ENCODE results near the gene GASK1A.

The GASK1A gene

DNA sequence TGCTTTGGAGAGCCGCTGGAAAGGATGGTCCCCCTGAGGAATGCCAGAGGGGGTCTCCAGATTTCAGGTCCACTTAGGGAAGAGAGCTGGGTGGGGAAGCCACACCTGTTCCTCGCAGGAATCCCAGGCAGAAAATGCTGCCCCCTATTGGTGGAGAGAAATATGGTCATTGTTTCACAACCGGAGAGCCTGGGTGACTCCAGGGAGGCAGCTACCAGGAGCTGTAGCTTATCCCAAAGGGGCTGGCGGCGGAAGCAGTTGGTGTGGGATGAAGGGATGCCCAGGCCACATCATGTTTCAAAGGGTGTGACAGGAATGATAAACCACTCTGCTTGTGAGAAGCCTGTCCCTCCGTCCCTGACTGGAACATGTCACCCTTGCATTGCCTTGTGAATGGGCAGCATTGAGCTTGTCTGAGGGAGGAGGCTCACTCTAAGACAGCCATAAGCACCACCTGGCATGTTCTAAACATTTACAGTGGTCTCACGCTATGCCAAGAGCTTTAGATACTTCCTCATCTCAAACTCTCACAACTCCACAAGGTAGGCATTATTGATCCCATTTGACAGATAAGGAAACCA lies 92.3 kb downstream of the GASK1A start:
- Histone ChIP-seq H3K4me1 (ENCODE audit: low read length) (no peaks in the 10 kb centered on the region), H3K27me3 (ENCODE audit: low read depth, low read length) (peaks cover 12% of the 10 kb centered on the region; the same call in 1 of the 2 replicates), H3K9ac (ENCODE audit: low read length) (no peak overlapping the region), H3K36me3 (replicated peaks; ENCODE audit: low read depth, low read length) (no peaks in the 10 kb centered on the region), H4K20me1 (ENCODE audit: insufficient read depth, low read length) (no peaks in the 10 kb centered on the region), H3K9me3 (ENCODE audit: insufficient read depth, low read length) (no peaks in the 10 kb centered on the region), H3K79me2 (ENCODE audit: low read length) (no peaks in the 10 kb centered on the region), H3K4me3 (ENCODE audit: low read length) (no peak overlapping the region), H3K27ac (ENCODE audit: low read length) (no peak overlapping the region), H3K4me2 (ENCODE audit: low read length) (no peak overlapping the region), H2AFZ (ENCODE audit: low read depth, low read length) (no peak overlapping the region)
- TF ChIP-seq EZH2phosphoT487 (IDR thresholded peaks at IDR 0.05; ENCODE audit: low read depth) (no peak), CTCF (IDR thresholded peaks at IDR 0.05; ENCODE audit: low read depth, low read length) (peak; percentile 85)

- H3K79me2 ChIP-seq (ENCODE audit: low read length), result no peaks in the 10 kb centered on the region
- no peak overlapping the region for H3K4me2 ChIP-seq (ENCODE audit: low read length)
- H3K27me3 ChIP-seq (ENCODE audit: low read depth, low read length), result peaks cover 12% of the 10 kb centered on the region; the same call in 1 of the 2 replicates
- no peak overlapping the region for H3K4me3 ChIP-seq (ENCODE audit: low read length)
- no peak for TF ChIP-seq CTCF (IDR thresholded peaks at IDR 0.05; ENCODE audit: low read depth, low read length)
- TF ChIP-seq EZH2phosphoT487 (IDR thresholded peaks at IDR 0.05; ENCODE audit: low read depth), result no peak
- no peaks in the 10 kb centered on the region for H3K4me1 ChIP-seq (ENCODE audit: low read length)
- no peak overlapping the region for H3K9ac ChIP-seq (ENCODE audit: low read length)
- no peaks in the 10 kb centered on the region for H3K36me3 ChIP-seq (replicated peaks; ENCODE audit: low read depth, low read length)
- H4K20me1 ChIP-seq (ENCODE audit: insufficient read depth, low read length), result no peaks in the 10 kb centered on the region
- no peaks in the 10 kb centered on the region for H3K9me3 ChIP-seq (ENCODE audit: insufficient read depth, low read length)
- H3K27ac ChIP-seq (ENCODE audit: low read length), result no peak overlapping the region
- H2AFZ ChIP-seq (ENCODE audit: low read depth, low read length), result no peak overlapping the region
These were observed 93.2 kb downstream of the GASK1A start for GRCh38 chr3:43072361-43072760.

DNA sequence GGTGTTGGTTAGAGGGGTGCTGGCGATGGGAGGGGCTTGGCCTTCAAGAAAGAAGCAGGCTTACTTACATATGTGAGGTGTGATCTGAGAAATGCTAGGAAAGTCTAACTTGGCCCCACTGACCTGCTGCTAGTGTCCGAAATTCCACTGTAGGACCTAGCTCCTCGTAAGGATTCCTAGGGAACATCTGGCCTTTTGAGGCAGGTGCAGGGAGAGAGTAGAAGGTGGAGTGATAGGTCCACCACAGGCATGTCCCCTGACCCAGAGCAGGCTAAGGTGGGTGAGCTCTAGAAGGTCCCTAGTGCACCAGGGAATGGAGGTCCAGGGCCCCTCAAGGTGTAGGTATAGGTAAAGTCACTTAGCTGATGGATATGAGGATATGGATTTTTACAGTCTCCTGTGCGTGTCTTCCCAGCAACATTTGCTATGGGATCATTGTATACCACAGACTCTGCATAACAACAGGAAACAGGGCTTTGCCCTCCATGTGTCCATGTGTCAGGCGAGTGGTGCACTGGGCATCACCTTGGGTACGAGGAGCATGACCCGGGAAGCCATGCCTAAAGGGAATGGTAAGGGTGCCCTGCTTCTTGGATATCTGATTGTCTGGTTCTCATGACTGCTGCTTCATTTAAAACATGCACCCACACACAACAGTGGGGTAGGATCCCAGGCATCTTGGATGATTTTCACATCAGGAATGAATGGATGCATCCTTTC lies 94.2 kb downstream of the GASK1A start:
- Histone ChIP-seq H3K36me3 (replicated peaks; ENCODE audit: low read depth, low read length) (no peaks in the 10 kb centered on the region), H4K20me1 (ENCODE audit: insufficient read depth, low read length) (no peaks in the 10 kb centered on the region), H3K4me2 (ENCODE audit: low read length) (no peak overlapping the region), H3K4me1 (ENCODE audit: low read length) (no peaks in the 10 kb centered on the region), H2AFZ (ENCODE audit: low read depth, low read length) (no peak overlapping the region), H3K4me3 (ENCODE audit: low read length) (no peak overlapping the region), H3K79me2 (ENCODE audit: low read length) (no peaks in the 10 kb centered on the region), H3K9ac (ENCODE audit: low read length) (no peak overlapping the region), H3K27me3 (ENCODE audit: low read depth, low read length) (peaks cover 12% of the 10 kb centered on the region; the same call in 1 of the 2 replicates), H3K27ac (ENCODE audit: low read length) (no peak overlapping the region), H3K9me3 (ENCODE audit: insufficient read depth, low read length) (no peaks in the 10 kb centered on the region)
- TF ChIP-seq CTCF (IDR thresholded peaks at IDR 0.05; ENCODE audit: low read depth, low read length) (no peak), EZH2phosphoT487 (IDR thresholded peaks at IDR 0.05; ENCODE audit: low read depth) (no peak)

DNA sequence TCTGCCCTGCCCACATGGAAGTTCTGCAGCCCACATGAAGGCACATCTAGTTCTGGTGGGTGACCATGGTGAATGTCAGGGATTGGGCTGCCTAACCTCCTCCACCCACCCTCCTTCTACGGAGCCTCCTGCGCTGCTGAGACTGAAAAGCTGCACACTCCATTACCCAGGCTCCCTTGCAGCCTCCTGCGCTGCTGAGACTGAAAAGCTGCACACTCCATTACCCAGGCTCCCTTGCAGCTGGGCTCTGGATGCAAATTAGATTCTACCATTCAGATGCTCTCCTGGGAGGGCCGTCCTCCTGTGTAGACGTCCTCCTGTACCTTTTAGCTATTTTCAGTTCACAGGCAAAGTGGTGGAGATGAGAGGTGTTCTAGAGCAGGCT lies 94.7 kb downstream of the GASK1A start:
- TF ChIP-seq EZH2phosphoT487 (IDR thresholded peaks at IDR 0.05; ENCODE audit: low read depth) (no peak), CTCF (IDR thresholded peaks at IDR 0.05; ENCODE audit: low read depth, low read length) (no peak)
- H4K20me1 ChIP-seq (ENCODE audit: insufficient read depth, low read length), result no peaks in the 10 kb centered on the region
- no peak overlapping the region for H2AFZ ChIP-seq (ENCODE audit: low read depth, low read length)
- no peak overlapping the region for H3K9ac ChIP-seq (ENCODE audit: low read length)
- no peaks in the 10 kb centered on the region for H3K9me3 ChIP-seq (ENCODE audit: insufficient read depth, low read length)
- H3K27me3 ChIP-seq (ENCODE audit: low read depth, low read length), result peaks cover 12% of the 10 kb centered on the region; the same call in 1 of the 2 replicates
- no peaks in the 10 kb centered on the region for H3K79me2 ChIP-seq (ENCODE audit: low read length)
- H3K4me2 ChIP-seq (ENCODE audit: low read length), result no peak overlapping the region
- H3K4me3 ChIP-seq (ENCODE audit: low read length), result no peak overlapping the region
- H3K36me3 ChIP-seq (replicated peaks; ENCODE audit: low read depth, low read length), result no peaks in the 10 kb centered on the region
- H3K4me1 ChIP-seq (ENCODE audit: low read length), result no peaks in the 10 kb centered on the region
- no peak overlapping the region for H3K27ac ChIP-seq (ENCODE audit: low read length)

Data from OCI-LY3 (cell line).